Umbilical cord (tissue), 2 donors: Measurements from ENCODE around the gene ZDHHC22. TPM values are rescaled to one million over a fixed set of nuclear protein-coding genes. Genes with fewer than 3 reads are reported as not detected.
A peak's percentile ranks its signal among the peaks of the same experiment; 100 is the strongest.

Experiments used
- DNase-seq: peaks from one replicate; pipeline ENCODE4 v3.0.0-alpha.2; 2015; ENCODE audit warnings: low spot score
- total RNA-seq: library from RNA; depleted of rRNA; stranded (reverse); fragments of >200 nt; gene quantifications from one replicate; pipeline ENCODE4 v1.2.3, GENCODE V29; 2014; ENCODE audit warnings: low replicate concordance; ENCODE audit not compliant: insufficient read depth

Gene ZDHHC22
- total RNA-seq, 1 donor from 2014 or later: 0.24 TPM

DNA sequence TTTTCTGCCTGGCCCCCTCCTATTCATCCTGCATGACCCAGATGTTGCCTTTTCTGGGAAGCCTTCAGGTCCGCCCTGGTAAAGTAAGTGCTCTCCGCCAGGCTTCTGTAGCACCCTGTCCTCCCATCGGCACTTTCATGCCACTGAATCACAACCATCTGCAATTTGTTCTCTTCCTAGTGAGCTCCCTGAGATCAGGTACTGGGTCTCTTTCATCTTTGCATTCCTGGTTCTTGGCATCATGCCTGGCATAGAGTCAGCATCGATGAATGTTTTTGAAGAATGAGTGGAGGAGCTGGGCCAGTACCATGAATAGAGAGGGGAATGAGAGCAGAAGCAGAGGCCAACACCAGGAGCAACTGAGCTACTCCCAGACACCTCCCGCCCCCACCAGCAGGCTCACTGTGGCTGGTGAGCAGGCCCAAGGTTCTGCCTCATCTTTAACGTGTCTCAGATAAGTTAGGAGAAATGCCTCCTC is 13.1 kb downstream of the ZDHHC22 start:
- DNase-seq: no peak

DNA sequence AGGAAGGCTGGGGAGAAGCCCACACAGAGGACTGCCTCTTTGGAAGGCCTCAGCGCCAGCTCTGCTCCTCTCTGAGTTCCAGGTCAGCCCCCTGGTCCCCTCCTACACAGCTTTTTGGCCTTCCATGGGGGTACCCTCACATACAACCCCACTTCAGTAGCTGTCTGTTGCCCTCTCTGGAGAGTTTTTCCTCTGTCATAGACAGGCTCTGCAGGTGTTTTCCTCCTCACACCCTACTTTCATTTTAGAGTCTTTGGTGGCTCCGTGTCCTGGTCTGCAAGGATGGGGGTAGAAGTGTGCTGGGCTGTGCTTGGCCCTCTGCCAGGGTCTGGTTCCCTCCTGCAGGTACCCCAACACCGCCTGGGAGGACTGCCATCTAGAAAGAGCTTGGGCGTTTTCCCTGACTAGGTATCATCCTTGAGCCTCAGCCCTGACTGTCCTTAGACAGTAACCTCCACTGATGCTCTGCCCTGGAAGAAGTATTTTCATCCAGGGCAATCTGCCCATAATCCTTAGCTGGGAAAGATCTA is 15.1 kb downstream of the ZDHHC22 start:
- no peak for DNase-seq

- DNase-seq: no peak
These were observed 15.7 kb downstream of the ZDHHC22 start for GRCh38 chr14:77125823-77126325.

GRCh38 chr14:77125281-77125801 is 16.2 kb downstream of the ZDHHC22 start:
- DNase-seq: no peak

- DNase-seq: peak; percentile 34
These were observed 17.0 kb downstream of the ZDHHC22 start for GRCh38 chr14:77124345-77125280.

DNA sequence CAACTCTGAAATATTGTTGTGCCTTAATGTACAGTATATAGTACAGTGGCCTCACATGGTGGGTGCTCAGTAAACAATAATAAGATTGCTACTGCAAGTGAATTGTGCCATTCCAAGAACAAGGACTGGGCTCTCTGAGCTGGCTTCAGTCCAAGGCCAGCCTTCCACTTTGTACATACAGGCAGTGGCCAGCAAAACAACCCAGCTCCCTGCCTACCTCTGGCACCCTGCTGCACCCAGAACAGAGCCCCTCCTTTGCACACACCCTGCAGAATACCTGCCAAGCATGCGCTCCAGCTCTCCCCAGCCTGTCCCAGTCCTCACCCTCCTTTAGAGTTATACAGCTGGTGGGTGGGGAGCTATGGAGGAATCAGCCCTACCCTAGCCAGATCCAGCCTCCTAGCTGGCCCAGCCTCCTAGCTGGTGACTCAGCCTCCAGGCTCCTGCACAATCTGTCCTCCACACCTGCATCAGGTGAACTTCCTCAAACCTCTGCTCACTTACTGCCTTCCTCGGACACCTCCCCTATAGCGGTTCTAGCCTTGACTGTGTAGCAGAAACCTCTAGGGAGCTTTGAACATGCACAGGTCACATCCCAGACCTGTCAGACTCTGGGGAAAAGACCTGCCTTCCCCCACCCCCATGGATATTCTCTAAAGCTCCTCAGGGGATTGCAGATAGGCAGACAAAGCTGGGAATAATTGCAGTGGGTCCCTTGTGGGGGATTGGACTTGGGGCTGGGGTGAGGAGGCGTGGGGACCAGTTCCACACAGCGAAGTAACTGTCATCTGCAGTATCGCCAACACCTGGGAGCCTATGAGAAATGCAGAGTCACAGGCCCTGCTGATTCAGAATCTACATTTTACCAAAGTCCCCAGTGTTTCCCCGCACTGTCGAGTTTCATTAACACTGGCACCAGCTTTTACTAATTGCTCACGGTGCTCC is 17.9 kb downstream of the ZDHHC22 start:
- DNase-seq: peak; percentile 30

GRCh38 chr14:77122526-77123125 is 19.0 kb downstream of the ZDHHC22 start:
- no peak for DNase-seq

GRCh38 chr14:77120771-77121743 is 20.5 kb downstream of the ZDHHC22 start:
- peak; percentile 31 for DNase-seq

GRCh38 chr14:77119851-77120250 is 21.7 kb downstream of the ZDHHC22 start:
- DNase-seq: no peak

DNA sequence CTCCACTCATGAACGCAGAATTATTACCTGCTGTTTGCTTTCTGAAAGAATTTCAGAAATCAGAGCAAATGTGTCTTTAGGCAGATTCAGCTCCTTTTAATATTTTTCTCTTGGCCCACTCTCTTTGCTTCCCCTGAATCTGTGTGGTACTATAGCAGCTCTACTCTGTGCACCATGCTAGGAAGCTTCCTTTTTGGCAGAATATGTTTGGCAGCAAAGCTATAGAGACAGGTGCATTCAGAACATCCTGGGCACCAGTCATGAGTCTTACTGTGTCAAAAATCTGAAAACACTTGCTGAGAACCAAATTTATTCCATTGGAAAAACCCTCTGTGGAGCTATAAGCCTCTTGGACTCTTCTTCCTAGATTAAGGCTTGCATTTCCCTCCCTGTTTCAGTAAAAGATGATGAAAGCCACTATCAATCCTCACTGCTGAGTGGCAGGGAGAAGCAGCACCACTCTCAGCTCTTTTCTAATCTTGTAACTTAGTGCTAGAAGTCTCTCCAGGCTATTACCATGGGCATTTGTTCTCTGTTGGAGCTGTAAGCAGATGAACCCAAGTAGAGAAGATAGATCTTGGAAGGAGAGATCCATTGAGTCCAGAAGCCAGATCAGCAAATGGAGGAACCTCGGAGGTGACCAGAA is 25.3 kb downstream of the ZDHHC22 start:
- no peak for DNase-seq

- DNase-seq: no peak
These were observed 27.0 kb downstream of the ZDHHC22 start for GRCh38 chr14:77114609-77115008.

DNA sequence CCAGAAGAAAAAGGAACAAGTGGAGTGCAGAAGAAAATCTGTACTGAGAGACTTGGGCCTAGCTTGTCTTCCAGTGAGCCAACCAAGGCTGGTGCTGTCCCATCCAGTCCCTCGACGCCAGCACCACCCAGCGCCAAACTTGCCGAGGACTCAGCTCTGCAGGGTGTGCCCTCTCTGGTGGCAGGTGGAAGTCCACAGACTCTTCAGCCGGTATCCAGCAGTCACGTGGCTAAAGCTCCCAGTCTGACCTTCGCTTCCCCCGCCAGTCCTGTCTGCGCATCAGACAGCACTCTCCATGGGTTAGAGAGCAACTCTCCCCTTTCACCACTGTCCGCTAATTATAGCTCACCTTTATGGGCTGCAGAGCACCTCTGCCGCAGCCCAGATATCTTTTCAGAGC is 27.9 kb downstream of the ZDHHC22 start:
- DNase-seq: no peak

GRCh38 chr14:77111021-77111420 is 30.6 kb downstream of the ZDHHC22 start:
- peak; percentile 72 for DNase-seq

DNA sequence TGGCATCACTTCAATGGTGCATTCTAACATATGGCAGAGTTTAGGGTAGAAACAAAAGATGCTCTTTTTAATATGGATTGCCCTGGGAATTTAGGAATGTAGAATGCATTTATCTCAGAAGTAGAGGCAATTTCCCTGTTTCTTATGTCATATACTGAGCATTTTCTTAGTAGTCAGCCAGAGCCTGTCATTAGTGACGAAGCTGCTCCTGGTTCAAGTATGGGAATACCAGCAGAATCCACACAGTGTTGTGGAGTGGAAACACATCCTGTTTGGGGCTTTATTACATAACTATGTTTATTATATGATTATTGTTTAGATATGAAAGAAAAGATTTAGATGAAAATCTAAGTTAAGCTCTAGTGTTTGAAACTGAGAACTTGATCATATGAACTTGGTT is 31.3 kb downstream of the ZDHHC22 start:
- DNase-seq: no peak

DNA sequence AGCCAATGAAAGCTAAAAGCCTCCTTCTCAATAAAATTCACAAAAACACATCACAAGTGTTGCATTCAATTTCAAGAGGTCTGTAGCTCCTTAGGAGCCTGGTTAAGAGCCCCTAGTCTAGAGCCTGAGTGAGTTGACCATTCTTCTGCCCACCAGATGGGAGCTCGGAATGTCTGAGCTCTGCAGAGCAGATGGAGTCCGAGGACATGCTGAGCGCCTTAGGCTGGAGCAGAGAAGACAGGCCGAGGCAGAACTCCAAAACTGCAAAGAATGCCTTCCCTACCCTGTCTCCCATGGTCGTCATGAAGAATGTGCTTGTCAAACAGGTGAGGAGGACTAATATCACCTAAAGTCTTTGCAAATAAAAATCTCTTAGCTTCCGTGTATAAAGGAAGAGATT is 31.9 kb downstream of the ZDHHC22 start:
- DNase-seq: peak; percentile 42

GRCh38 chr14:77108753-77109152 is 32.8 kb downstream of the ZDHHC22 start:
- no peak for DNase-seq

- DNase-seq: no peak
These were observed 34.4 kb downstream of the ZDHHC22 start for GRCh38 chr14:77107228-77107627.

- no peak for DNase-seq
These were observed 34.9 kb downstream of the ZDHHC22 start for GRCh38 chr14:77106666-77107065.
